ENCODE results near the gene LPIN2. TPM values are rescaled to one million over a fixed set of nuclear protein-coding genes. Genes with fewer than 3 reads are reported as not detected.

The LPIN2 gene
- total and polyA plus RNA-seq, 2 of the 4 experiments (the other 2 are of a cell fraction), result 16.2 to 21.9 TPM

GRCh38 chr18:3042379-3042778 is 29.4 kb upstream of the LPIN2 start:
- Histone ChIP-seq H3K4me2 (ENCODE audit: low read depth, low read length) (no peak overlapping the region), H3K4me1 (ENCODE audit: control insufficient read depth, insufficient read depth, low read length) (peaks cover 6% of the 10 kb centered on the region), H4K20me1 (ENCODE audit: insufficient read depth, low read length) (no peaks in the 10 kb centered on the region), H3K79me1 (ENCODE audit: low read depth in 1 of 2, low read length in 2 of 2) (no peaks in the 10 kb centered on the region), H4K8ac (ENCODE audit: low read depth in 2 of 2, low read length in 2 of 2) (no peak overlapping the region), H3K56ac (ENCODE audit: extremely low read depth, insufficient read depth, low read length) (no peak overlapping the region), H3K4me3 (ENCODE audit: insufficient read depth, low read depth, low read length) (no peak overlapping the region), H2BK120ac (ENCODE audit: low read depth, low read length) (no peak overlapping the region), H3K4ac (ENCODE audit: low read depth, low read length) (no peak overlapping the region), H2BK15ac (ENCODE audit: low read depth, low read length) (no peak overlapping the region), H3K27me3 (ENCODE audit: control insufficient read depth, insufficient read depth, low read length) (no peaks in the 10 kb centered on the region), H2AK9ac (replicated peaks; ENCODE audit: low read depth, low read length, poor library complexity) (no peak overlapping the region), H3K14ac (replicated peaks; ENCODE audit: low read depth, low read length) (no peak overlapping the region), H4K5ac (ENCODE audit: low read depth, low read length) (no peak overlapping the region), H2AFZ (replicated peaks; ENCODE audit: low read length, poor library complexity) (no peak overlapping the region), H3K9ac (ENCODE audit: low read depth, low read length) (no peak overlapping the region), H3K9me1 (ENCODE audit: insufficient read depth, low read length) (peaks cover 3% of the 10 kb centered on the region; the same call in 1 of the 2 replicates), H3K27ac (ENCODE audit: insufficient read depth, low read length) (no peak overlapping the region), H3K23ac (ENCODE audit: low read depth, low read length) (no peak overlapping the region), H2BK5ac (ENCODE audit: low read depth, low read length, poor library complexity, severe bottlenecking) (no peak overlapping the region), H2AK5ac (ENCODE audit: low read depth, low read length) (no peak overlapping the region), H3K9me3 (ENCODE audit: control insufficient read depth, insufficient read depth, low read length) (no peaks in the 10 kb centered on the region), H2BK20ac (ENCODE audit: low read depth, low read length) (no peak overlapping the region), H4K91ac (ENCODE audit: insufficient read depth, low read depth, low read length) (no peak overlapping the region), H3K18ac (ENCODE audit: low read depth, low read length) (no peak overlapping the region), H3K36me3 (ENCODE audit: control insufficient read depth, insufficient read depth, low read length) (no peaks in the 10 kb centered on the region)
- WGBS, 2 experiments (ENCODE audit: extremely low coverage in 2 of 2, insufficient read length in 1 of 2), result no CpG with 5 or more reads among the region's 2 CpGs
- TF ChIP-seq RCOR1 (IDR thresholded peaks at IDR 0.05; ENCODE audit: insufficient replicate concordance, low read length) (no peak), POLR2A (IDR thresholded peaks at IDR 0.05; ENCODE audit: low read depth, low read length) (no peak), CTCF (conservative IDR thresholded peaks at IDR 0.05; ENCODE audit: low read depth, low read length) (no peak), CEBPB (IDR thresholded peaks at IDR 0.05; ENCODE audit: low read depth, low read length) (no peak), USF2 (IDR thresholded peaks at IDR 0.05; ENCODE audit: low read depth, low read length) (no peak), SMC3 (IDR thresholded peaks at IDR 0.05; ENCODE audit: low read depth, low read length) (no peak), FOS (IDR thresholded peaks at IDR 0.05; ENCODE audit: low read depth, low read length) (no peak), CHD1 (IDR thresholded peaks at IDR 0.05; ENCODE audit: low read depth, low read length) (no peak), MAFK (IDR thresholded peaks at IDR 0.05; ENCODE audit: low read depth, low read length) (no peak), BHLHE40 (IDR thresholded peaks at IDR 0.05; ENCODE audit: low read depth, low read length) (no peak), RAD21 (IDR thresholded peaks at IDR 0.05; ENCODE audit: low read length) (no peak), MXI1 (IDR thresholded peaks at IDR 0.05; ENCODE audit: borderline replicate concordance, low read depth, low read length) (no peak)
- no TSS peak for BruUV-seq (replicated peaks)
- ATAC-seq (ENCODE audit: low read depth), result no peak
- no peak for DNase-seq
- POLR2A ChIA-PET (ENCODE audit: unreplicated experiment), result no interaction called here
- CTCF ChIA-PET, result no interaction called here
- in situ Hi-C loops (cut with MboI; ENCODE audit: low sequenced_read_pairs), result no loop called here
- dilution Hi-C loops (cut with HindIII; ENCODE audit: low sequenced_read_pairs, unreplicated experiment), result no loop called here
- intact Hi-C loops (cut with micrococcal nuclease), result no loop called here

Data from IMR-90 (cell line).